AG08396 (cell line): Measurements from ENCODE around the gene SLC35A1.
"Not testable (repeated sequence)": the region's sequence is repeated elsewhere in the genome, so short reads cannot be mapped to it uniquely, and the experiment has no call there.

ENCODE experiments used
- DNase-seq: peaks from one replicate; pipeline ENCODE4 v3.0.0; 2012; ENCODE audit warnings: low spot score, mixed read lengths

SLC35A1 gene, protein sequence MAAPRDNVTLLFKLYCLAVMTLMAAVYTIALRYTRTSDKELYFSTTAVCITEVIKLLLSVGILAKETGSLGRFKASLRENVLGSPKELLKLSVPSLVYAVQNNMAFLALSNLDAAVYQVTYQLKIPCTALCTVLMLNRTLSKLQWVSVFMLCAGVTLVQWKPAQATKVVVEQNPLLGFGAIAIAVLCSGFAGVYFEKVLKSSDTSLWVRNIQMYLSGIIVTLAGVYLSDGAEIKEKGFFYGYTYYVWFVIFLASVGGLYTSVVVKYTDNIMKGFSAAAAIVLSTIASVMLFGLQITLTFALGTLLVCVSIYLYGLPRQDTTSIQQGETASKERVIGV

DNA sequence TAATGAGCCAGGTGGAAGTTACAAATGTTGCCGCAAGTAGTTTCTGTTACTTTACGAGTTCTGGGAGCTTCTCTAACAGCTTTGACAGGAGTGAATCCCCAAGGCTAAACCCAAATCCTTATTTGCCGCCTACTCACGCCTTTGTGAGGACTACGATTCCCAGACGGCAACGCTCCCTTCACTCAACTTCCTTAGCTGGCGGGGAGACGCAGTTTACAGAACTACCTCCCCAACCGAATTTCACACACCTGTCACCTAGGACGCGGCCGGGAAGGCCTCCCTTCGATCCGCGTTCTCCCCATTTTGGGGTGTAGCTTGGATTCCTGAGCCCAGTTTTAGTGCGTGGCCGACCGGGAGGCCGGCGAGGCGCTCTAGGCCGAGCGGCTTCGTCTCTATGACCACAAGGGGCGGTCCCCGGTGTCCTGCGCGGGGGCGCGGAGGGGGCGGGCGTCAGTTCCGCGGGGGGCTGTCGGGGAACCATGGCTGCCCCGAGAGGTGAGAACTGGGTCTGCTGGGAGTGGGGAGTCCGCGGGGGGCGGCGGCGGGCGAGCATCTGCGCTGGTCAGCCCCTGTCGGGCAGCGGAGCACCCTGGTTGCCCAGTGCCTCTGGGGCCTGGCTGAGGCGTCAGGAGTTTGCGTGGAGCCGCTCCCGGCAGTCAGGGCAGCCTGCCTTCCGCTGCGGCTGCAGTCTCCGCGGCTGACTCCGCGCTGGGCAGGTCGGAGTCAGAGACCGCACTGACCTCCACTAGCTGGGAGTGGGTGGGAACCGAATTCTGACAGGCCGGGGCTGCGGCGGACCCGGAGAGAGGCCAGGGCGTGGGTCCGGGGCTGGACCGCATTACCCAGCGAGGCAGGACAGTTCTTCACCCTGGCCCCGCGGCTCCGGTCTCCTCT, at the start of gene SLC35A1:
SLC35A1 (plus strand) TSS at position 450 of the 894 bp plus-strand sequence; CDS start at position 480, 30 bp downstream.
- DNase-seq, result peak; percentile 93

DNA sequence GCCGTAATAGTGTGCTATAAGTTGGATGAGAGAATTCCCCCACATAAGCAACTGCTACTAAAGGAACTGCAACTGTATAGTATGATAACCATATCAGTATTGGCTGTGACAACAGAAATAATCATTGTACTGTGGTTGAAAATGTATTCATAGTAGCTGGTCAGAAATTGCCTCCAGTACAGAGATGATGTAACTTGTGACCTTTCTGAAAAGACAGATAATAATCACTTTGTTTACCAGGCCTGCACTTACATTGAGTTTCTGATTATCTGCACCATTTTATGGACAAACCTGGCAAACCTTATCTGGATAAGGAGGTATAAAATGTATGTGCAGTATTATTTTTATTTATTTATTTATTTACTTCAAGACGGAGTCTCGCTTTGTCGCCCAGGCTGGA, 46.0 kb upstream of the SLC35A1 start:
- DNase-seq, result no peak

DNA sequence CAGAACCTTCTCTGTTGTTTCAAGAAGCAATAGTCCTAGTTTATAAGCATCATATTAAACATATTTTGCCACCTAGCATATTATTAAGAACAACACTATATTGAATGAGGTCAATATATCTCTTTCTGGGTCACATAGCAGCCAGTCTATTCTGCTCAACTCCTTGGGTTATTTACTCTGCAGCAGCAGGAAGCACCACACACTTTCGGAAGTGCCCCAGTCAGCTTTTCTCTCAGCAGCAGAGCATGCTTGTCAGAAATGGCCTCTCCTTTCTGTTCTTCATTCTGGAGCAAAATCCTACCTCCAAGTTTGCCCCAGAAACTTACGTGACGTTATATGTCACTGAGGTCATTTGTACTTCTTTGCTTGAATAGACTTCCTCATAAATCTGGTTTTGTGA, 42.3 kb upstream of the SLC35A1 start:
- DNase-seq, result no peak

DNA sequence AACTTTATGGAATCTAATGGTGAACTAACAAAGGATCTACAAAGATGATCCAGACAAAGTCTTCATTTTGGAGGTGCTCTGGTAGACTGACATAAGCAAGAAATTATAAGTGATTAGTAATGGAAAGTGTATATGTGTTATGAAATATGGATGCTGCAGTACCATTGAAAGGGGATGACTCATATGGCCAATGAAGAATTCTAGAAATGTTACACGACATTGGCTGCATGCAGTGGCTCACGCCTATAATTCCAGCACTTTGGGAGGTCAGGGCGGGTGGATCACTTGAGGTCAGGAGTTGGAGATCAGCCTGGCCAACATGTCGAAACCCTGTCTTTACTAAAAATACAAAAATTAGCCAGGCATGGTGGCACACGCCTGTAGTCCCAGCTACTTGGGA, 41.5 kb upstream of the SLC35A1 start:
- no peak for DNase-seq

DNA sequence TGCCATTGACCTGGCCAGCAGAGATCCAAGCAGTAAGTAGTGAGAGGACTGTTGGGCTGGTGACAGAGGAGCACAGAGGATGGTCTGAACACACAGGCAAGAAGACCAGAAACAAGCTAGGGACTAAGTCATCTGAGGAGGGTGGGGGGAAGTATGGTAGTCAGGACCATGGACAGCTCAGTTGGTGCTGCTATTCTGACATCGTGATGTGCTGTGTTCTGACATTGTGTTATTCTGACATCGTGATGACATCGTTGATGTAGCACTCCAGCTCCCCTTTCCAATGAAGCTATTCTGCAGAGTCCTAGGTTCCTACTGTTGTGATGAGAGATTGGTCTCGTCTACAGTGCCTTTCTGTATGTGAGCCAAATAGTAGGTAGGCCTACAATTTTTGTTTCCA, 36.3 kb upstream of the SLC35A1 start:
- DNase-seq, result peak; percentile 60

DNA sequence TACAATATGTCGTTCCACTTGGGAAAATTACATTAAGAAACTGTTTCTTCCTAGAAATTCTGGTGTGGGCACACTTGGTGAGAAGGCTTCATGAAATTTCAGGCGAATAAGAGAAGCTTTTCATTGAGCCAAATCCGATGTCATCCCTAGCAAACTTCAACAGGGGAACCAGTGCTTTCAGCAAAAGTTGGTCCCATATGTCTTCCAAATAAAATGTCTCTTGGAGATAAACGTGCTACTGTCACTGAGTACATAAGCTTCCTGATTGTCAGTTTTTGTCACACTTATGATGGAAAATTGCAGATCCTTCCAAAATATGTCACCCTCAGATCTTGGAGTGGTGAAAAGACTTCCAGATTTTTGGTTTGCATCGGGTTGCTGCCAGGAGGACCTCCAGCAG, 31.1 kb upstream of the SLC35A1 start:
- no peak for DNase-seq

DNA sequence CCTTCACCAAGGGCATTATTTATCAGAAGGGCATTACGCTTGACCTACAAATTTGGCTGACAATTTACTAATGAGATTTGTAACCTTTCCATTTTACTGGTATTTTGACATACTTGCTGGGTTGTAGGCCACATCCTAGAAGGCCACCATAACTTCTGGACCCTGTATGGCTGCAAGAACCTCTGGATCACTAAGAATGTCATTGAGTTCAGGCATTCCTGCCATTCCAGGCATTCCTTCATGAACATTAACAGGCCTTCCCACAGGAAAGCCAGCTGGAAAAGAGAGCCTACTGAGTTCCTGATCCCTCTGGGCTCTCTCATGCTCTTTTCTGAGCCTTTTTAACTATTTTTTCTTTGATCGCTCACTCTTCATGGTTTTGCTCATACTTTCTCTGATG, 28.4 kb upstream of the SLC35A1 start:
- peak; percentile 4 for DNase-seq

DNA sequence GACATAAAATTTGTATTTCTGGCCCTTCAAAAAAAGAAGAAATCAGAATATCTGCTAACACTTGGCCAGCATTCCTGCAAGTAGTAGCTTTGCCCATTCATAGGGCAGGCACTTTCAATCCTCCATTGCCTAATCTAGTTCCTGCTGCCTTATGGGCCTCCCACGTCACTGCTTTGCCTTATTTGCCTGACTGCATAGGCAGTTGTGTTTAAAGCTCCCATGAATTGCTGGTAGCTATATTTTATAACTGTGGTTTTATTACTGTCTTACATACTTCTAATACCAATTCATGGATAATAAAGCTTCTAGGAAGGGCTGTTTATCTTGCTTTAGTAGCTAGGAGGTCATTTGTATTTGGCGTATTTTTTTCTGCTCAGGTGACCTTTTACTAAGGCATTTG, 7.7 kb upstream of the SLC35A1 start:
- DNase-seq, result no peak

DNA sequence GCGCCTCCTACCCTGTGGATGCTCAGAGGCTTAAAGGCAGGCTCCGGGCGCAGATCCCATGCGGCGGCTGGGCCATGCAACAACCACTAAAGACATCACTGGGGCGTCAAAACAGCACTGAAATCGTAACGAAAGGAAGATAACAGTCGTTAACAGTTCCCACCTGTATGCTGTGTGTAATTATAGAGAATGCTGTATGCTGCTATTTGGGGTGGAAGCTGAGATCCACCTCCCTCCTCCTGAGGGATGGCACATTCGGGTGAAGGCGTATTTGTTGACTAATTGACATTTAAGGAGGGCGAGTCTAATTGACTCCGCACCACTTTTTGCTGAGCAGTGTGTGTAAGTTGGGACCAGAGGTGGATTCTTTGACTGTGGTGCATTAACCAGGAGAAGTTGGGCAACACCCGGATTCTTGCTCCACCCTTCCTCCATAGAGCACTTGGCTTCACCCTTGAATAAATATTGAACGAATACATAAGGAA, 687 bp downstream of the SLC35A1 start:
- peak; percentile 72 for DNase-seq

DNA sequence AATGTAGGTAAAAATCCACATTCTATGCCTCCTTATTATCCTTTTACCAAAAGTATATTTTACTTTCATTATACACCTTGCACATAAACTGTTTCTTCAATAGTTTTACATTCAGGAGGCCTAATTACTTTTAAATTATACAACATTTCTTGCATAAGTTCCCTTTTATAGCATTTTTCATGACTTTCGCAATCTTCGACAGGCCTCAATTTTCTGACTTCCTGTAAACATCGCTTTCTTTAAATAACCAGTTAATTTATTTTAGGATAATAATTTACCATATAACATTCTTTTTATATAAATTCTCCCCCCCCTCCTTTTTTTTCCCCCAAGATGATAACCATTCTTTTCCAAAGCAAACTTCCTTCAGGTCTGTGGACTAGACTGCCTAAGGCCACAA, 9.2 kb downstream of the SLC35A1 start:
- no peak for DNase-seq

DNA sequence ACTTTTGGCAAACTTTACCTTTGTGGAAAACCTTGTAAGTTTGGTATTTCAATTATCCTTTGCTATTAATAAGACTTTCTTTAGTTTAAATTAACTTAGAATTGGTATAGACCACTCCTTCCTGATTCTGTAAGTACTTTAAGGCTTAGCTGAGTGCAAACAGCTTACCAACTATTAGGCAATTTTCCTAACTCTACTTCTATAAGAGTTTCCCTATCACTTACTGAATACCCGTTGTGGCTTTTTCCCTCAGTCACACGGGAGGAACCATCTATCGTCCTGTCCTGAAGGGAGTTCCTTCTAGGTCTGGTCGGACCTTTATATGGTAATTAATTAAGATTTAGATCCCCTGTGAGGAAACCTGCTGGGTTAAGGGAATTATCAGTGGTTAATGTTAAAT, 9.6 kb downstream of the SLC35A1 start:
- no peak for DNase-seq

DNA sequence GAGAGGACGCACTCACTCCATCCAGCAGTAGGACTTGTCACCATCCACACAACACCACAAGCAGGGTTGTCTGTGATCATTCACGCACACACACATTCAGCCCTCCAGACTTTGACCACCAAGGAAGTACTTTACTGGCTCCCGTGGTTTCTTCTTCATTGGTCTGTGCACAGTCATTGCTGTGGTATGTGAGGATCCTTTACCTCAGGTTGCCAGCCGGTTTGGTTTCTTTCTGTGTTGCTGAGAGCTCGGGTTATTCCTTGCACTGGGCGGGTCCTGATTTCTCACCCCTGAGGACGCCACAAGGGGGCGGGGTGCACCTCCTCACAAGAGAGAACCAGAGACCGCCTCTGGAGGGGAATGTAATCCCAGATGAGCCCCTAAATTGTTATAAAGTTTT, 11.2 kb downstream of the SLC35A1 start:
- DNase-seq, result no peak

DNA sequence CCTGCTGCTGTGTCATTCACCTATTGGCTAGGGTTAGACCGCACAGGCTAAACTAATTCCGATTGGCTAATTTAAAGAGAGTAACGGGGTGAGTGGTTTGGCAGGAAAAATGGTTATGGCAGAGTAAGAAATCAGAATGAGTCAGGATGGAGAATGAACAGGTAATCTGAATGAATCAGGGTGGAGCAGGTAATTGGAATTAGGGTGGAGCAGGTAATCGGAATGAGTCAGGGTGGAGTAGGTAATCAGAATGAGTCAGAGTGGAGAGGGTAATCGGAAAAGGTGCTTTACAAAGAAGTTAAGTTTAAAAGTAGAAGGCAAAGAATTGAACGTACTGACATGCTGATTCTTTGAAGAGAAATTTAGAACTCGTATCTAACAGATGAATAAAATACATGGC, 11.7 kb downstream of the SLC35A1 start:
- no peak for DNase-seq

DNA sequence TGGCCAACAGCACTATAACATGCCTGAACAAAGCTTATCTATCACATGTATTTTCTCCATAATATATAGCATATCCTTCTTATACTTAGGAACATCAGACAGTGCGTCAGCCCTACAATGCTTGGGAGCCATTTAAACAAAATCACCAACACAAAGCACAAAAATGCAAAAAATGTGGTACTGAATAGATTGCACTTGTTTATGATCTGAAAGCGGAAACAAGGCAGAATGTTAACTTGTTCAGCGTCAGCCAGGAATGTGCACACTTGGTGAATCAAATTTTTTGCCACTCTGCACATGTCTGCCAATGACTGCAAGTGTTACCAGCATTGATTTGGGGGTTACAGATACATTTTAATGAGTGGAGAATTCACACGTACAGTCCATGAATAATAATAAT, 14.8 kb downstream of the SLC35A1 start:
- DNase-seq, result peak; percentile 8

DNA sequence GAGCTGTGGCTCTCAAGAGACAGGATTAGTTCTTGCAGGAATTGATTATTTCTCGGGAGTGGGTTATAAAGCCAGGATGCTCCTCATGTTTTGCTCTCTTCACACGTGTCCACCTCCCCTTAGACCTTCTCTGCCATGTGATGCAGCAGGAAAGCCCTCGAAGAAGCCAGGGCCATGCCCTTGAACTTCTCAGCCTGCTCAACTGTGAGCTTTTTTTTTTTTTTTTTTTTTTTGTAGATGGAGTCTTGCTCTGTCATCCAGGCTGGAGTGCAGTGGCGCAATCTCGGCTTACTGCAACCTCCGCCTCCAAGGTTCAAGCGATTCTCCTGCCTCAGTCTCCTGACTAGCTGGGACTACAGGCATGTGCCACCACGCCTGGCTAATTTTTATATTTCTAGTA, 16.6 kb downstream of the SLC35A1 start:
- DNase-seq, result not testable (repeated sequence)

DNA sequence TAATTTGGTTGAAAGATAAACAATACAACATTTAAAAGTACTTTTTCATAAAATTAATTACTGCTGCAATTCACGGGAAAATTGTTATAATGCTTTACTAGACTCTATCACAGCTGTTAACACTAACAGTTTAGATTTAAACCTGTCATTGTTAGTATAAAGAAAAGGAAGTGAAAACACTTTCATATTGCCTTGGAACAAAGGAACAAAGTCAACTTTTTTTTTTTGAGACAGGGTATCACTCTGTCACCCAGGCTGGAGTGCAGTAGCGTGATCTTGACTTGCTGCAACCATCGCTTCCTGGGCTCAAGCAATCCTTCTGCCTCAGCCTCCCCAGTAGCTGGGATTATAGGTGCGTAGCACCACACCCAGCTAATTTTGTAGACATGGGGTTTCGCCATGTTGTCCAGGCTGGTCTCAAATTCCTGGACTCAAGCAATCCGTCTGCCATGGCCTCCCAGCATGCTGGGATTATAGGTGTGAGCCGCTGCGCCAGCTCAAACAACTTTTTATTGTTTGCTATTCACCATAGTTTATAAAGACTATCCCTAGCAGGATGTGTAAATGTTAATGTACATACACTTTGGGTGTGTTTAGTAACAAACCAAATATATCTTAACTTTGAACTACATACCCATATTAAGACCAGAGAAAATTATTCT, 22.1 kb downstream of the SLC35A1 start:
- no peak for DNase-seq

DNA sequence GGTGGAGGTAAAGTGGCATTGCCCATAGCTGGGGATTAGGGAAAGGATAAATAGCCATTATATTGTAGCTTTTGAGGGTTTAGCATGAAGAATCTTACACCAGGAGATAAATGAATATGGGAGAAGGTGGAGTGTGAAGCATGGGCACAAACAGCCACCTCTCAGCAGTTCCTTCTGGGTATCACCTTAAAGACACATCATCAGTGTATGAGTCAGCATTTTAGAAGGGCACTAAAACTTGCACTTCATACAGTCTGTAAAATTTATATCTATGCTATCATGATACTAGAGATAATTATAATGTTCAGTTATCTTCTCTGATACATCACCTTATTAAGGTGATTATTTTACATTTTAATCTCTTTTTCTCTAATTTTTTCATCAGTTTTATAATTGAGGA, 25.3 kb downstream of the SLC35A1 start:
- no peak for DNase-seq

DNA sequence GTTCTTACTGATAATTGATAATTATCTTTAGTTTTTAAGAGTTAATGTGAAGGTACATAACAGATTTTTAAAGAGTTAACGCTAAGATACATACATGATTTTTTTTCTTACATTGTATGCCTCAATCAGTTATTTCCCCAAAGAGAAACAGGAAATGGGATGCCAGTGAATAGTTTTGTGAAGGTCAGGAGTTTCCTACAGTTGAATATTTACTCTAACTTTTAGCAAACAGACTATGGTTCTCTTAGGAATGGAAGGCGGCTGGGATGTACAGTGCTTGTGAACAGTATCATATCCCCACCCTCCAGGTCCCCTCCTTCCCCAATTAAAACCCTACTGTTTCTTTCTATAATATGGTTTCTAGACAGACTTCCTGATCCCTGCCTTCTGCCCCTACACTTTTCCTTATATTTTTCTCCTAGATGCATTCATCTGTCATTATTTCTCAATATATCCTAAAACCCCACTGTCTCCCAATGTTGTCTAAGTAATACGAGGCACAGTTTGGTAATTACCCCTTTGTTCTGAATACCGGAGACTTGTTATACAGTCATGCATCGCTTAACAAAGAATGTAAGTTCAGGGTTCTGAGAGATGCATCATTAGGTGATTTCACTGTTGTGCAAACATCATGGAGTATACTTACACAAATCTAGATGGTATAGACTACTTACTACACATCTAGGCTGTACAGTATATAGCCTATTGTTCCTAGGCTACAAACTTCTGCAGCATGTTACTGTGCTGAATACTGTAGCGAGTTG, 29.2 kb downstream of the SLC35A1 start:
- DNase-seq, result no peak

DNA sequence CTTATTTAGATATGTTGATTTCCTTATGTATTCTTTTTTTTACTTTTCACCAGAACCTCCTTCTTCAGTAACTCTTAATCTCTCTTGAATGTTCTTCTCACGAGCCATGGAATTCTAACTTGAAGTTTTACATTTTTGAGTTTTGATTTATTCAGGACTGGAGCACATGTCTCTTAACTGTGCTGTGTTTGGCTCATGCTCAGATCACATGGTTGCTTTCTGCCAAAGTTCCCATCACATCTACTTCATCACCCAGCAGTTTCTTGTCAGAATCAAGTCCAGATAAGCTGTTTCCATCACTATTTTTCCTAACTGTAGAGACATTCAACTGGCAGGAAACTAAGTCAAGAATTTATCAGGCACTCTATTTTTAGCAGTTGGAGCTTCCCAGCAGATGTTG, 31.7 kb downstream of the SLC35A1 start:
- DNase-seq, result no peak

DNA sequence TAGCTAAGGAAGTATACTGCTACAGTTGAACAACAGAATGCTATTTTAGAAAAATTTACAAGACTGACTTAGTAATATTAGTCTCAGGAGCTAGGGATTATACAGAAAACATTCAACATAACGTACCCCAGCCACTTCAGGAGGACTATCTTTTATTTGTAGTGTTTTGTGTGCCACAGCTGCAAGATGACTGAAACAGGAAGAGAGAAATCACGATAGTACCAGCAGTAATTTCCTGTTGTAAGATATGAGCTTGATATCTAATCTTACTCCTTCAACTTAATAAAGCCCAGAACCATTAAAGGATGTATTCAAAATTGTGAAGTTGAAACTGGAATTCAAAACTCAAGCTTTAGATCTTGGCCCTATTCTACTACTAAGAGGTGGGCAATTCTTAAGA, 42.1 kb downstream of the SLC35A1 start:
- DNase-seq, result no peak

DNA sequence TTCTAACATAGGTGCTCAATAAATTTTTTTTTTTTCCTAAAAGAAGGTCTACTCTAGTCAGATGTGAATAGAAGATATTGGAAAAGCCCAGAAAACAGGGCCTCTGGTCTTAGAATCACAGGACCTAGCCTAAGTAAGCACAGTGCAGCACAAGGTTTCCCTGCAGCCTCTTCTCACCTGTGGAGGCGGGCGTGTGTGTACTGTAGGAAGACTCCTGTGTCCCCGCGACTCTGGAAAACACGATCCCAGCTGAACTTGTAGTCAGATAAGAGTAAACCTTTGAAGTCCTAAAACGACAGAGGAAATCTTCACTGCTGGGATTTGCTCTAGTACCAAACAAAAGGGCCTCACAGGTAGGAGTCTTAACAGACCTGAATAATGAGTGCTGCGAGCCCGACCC, 45.7 kb downstream of the SLC35A1 start:
- DNase-seq, result no peak

DNA sequence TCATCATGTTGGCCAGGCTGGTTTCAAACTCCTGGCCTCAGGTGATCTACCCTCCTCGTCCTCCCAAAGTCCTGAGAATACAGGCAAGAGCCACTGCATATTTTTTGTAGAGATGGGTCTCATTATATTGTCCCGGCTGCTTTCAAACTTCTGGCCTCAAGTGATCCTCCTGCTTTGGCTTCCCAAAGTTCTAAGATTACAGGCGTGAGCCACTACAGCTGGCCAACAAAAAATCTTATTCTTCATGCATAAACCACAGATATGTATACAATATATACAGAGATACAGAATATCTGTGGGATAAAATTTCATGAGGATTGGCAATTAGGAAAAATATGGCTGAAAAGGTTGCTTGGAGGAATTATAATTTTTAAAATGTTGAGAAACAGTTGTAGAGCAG, 49.9 kb downstream of the SLC35A1 start:
- DNase-seq, result no peak
